IPS-15b (cell line): ENCODE results near the gene ZNF644.

Source experiments
- H3K27me3 ChIP-seq: one replicate; pipeline ENCODE4 v1.6.1; 2013; ENCODE audit warnings: low read length; ENCODE audit not compliant: control insufficient read depth, insufficient read depth
- H3K36me3 ChIP-seq: one replicate; pipeline ENCODE4 v1.6.1; 2013; ENCODE audit warnings: low read length; ENCODE audit not compliant: control insufficient read depth, insufficient read depth
- H3K4me1 ChIP-seq: one replicate; pipeline ENCODE4 v1.6.1; 2013; ENCODE audit warnings: mild to moderate bottlenecking, low read length; ENCODE audit not compliant: control insufficient read depth, insufficient read depth
- H3K4me3 ChIP-seq: one replicate; pipeline ENCODE4 v1.5.1; 2013; ENCODE audit warnings: low read depth, low read length
- H3K9ac ChIP-seq: one replicate; pipeline ENCODE4 v1.6.1; 2013; ENCODE audit warnings: low read depth, mild to moderate bottlenecking, low read length
- H3K9me3 ChIP-seq: one replicate; pipeline ENCODE4 v1.6.1; 2013; ENCODE audit warnings: mild to moderate bottlenecking, low read length; ENCODE audit not compliant: control insufficient read depth, insufficient read depth

The ZNF644 gene

DNA sequence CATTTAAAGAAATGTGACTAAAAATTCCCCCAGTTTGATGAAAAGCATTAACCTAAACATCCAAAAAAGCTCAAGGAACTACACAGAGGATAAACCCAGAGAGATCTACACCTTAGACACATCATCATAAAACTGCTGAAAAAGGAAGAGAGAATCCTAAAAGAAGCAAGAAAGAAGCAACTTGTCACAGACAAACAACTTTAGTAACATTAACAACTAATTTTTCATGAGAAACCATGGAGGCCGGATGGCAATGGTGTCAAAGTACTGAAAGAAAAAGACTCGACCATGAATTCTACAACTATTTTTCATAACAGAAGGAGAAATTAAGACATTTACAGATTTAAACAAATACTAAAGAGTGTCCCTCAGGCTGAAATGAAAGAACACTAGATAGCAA is 17.7 kb downstream of the ZNF644 start:
- Histone ChIP-seq H3K27me3 (no peaks in the 10 kb centered on the region), H3K4me1 (peaks cover 13% of the 10 kb centered on the region), H3K9me3 (peaks cover 5% of the 10 kb centered on the region), H3K4me3 (no peak overlapping the region), H3K9ac (no peak overlapping the region), H3K36me3 (peaks cover 4% of the 10 kb centered on the region)

DNA sequence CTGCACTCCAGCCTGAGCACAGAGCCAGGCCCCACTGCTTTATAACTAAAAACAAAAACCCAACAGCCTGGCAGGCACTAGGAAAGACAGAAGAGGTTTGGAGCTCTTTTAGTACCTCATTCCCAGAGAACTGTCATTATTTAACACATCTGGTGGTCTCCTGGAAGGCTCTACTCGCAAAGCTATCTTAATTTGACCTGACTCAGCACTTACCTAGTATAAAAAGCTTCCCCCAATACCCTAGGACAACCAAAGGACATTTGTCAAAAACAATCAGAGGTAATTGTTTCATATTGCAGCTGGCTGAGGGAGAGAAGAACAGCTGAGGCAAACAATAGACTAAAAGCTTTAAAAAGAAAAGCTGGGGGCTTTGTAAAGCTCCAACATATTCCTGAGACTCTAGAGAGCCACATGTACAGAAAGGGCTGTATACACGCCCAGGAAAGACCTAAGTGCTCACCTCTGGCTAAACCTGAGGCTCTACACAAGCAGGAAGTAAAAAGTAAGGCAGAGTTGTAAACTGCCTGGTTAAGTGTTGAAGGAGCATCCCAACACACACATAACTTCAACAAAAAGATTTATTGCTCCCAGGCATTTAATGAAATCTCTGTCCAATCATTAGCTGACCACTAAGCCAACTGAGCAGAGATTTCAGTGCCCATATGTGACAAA is 25.0 kb downstream of the ZNF644 start:
- no peak overlapping the region for H3K9ac ChIP-seq
- H3K4me1 ChIP-seq: no peaks in the 10 kb centered on the region
- H3K9me3 ChIP-seq: peaks cover 7% of the 10 kb centered on the region
- H3K4me3 ChIP-seq: no peak overlapping the region
- H3K36me3 ChIP-seq: peaks cover 9% of the 10 kb centered on the region
- no peaks in the 10 kb centered on the region for H3K27me3 ChIP-seq

DNA sequence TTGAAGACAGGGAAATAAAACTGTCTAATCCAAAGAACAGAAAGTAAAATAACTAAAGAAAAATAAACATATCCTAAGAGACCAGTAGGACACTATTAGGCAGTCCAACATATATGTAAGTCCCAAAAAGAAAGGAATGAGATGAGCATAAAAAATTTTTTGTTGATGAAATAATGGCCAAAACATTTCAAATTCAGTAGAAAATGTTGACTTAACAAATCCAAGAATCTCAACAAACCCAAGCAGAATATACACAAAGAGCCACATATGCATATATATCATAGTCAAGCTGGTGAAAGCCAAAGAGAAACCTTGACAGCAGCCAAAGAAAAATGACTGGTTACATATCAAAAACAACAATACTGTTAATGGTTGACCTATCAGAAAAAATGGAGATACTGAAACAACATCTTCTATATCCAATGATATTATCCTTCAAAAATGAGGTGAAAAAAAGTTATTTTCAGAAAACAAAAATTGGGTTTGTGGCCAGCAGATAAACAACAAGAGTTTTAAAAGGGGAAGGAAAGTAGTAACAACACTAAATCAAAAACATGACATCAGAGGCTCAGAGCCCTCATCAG is 26.4 kb downstream of the ZNF644 start:
- Histone ChIP-seq H3K9me3 (peaks cover 7% of the 10 kb centered on the region), H3K9ac (no peak overlapping the region), H3K4me1 (no peaks in the 10 kb centered on the region), H3K36me3 (peaks cover 9% of the 10 kb centered on the region), H3K27me3 (no peaks in the 10 kb centered on the region), H3K4me3 (no peak overlapping the region)

DNA sequence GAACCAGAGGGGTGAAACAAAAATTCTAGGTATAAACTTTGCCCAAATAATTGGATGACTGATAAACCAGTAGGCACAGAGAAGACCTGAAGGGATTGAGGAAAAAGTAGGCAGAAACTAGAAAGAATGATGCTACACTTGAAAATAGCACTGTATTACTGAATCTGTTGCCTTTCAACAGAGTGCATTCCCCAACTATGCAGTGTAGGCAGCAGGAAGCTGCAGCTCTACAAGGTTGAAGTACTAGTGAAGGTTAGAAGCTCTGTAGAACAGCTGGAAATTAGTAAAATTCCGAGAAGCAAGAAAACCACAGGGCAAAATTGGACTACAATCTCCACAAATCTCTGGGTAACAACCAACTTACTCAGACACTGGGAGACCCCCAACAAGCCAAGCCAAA is 27.4 kb downstream of the ZNF644 start:
- H3K4me1 ChIP-seq: no peaks in the 10 kb centered on the region
- no peak overlapping the region for H3K9ac ChIP-seq
- H3K4me3 ChIP-seq: no peak overlapping the region
- peaks cover 8% of the 10 kb centered on the region for H3K36me3 ChIP-seq
- peaks cover 9% of the 10 kb centered on the region for H3K9me3 ChIP-seq
- no peaks in the 10 kb centered on the region for H3K27me3 ChIP-seq

DNA sequence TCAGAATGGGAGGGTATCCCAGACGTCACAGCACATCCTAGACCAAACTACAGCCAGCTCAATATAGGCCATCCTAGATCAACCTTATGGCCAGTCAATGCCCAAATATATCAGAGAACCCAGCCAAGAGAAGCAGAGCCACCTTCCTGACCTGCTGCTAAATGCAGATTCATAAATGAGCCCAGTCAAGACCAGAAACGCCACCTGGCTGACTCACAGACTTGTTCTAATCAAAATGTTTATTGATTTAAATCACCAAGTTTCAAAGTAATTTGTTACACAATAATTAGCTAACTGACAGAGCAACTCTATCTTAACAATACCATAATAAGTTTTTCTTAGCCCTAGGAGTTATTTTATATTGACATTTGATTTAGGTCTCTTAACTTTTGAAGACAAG is 28.6 kb downstream of the ZNF644 start:
- H3K4me3 ChIP-seq: no peak overlapping the region
- no peaks in the 10 kb centered on the region for H3K27me3 ChIP-seq
- H3K4me1 ChIP-seq: no peaks in the 10 kb centered on the region
- peaks cover 4% of the 10 kb centered on the region for H3K36me3 ChIP-seq
- peaks cover 9% of the 10 kb centered on the region for H3K9me3 ChIP-seq
- no peak overlapping the region for H3K9ac ChIP-seq

DNA sequence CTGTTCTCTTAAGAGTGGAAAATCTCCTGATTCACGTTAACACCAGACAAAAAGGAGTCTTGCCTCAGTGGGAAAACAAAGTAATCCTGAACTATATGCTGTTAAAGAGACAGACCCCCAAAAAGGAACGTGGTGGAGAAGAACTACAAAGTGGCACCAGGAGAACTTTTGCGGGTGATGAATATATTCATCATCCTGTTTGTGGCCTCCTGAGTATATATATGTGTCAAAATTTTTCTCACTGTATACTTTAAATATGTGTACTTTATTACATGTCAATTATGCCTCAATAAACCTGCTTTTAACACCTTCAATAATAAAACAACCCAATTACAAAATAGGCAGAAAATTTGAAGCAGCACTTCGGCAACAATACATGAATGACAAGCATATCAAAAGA is 31.1 kb downstream of the ZNF644 start:
- Histone ChIP-seq H3K4me1 (peaks cover 6% of the 10 kb centered on the region), H3K36me3 (no peaks in the 10 kb centered on the region), H3K27me3 (no peaks in the 10 kb centered on the region), H3K9ac (no peak overlapping the region), H3K9me3 (peaks cover 2% of the 10 kb centered on the region), H3K4me3 (no peak overlapping the region)

DNA sequence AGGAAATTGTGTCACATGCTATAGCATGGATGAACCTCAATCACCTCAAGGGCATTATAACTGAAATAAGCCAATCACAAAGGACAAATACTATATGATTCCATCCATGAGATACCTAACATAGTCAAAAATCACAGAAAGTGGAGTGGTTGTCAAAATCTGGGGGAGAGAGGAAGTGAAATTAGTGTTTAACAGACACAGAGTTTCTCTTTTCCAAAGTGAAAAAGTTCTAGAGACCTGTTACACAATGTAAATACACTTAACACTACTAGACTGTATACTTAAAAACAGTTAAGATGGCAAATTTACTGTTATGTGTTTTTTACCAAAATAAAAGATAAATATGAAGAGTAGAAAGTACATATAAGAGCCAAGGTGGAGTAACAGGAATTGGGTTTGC is 31.8 kb downstream of the ZNF644 start:
- Histone ChIP-seq H3K4me1 (peaks cover 6% of the 10 kb centered on the region), H3K9me3 (peaks cover 2% of the 10 kb centered on the region), H3K9ac (no peak overlapping the region), H3K27me3 (no peaks in the 10 kb centered on the region), H3K36me3 (no peaks in the 10 kb centered on the region), H3K4me3 (no peak overlapping the region)

DNA sequence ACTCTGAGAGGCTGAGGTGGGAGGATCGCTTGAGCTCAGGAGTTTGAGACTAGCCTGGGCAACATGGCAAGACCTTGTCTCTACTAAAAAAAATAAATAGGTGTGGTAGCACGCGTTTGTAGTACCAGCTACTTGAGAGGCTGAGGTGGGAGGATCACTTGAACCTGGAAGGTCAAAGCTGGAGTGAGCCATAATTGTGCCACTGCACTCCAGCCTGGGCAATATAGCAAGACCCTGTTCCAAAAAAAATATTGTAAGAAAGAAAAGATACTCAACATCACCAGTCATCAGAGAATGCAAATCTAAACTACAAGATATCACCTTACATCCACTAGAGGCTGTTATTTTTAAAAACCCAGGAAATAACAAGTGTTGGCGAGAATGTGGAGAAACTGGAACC is 32.5 kb downstream of the ZNF644 start:
- no peaks in the 10 kb centered on the region for H3K27me3 ChIP-seq
- H3K36me3 ChIP-seq: no peaks in the 10 kb centered on the region
- peaks cover 6% of the 10 kb centered on the region for H3K4me1 ChIP-seq
- H3K9me3 ChIP-seq: peaks cover 2% of the 10 kb centered on the region
- H3K4me3 ChIP-seq: no peak overlapping the region
- H3K9ac ChIP-seq: no peak overlapping the region

DNA sequence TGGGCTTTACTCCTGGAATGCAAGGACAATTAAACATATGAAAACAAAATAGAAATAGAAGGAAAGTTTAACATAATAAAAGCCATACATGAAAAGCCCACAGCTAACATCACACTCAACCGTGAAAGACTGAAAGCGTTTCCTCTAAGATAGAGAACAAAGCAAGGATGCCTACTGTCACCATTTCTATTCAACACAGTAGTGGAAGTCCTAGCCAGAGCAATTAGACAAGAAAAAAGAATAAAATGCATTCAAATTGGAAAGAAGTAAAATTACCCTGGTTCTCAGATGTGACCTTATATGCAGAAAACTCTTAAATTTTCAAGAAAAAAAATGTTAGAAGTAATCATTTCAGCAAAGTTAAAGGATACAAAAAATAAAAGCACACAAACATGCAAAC is 34.0 kb downstream of the ZNF644 start:
- no peak overlapping the region for H3K9ac ChIP-seq
- H3K4me1 ChIP-seq: peaks cover 6% of the 10 kb centered on the region
- no peaks in the 10 kb centered on the region for H3K27me3 ChIP-seq
- H3K36me3 ChIP-seq: no peaks in the 10 kb centered on the region
- H3K9me3 ChIP-seq: peaks cover 2% of the 10 kb centered on the region
- H3K4me3 ChIP-seq: no peak overlapping the region

DNA sequence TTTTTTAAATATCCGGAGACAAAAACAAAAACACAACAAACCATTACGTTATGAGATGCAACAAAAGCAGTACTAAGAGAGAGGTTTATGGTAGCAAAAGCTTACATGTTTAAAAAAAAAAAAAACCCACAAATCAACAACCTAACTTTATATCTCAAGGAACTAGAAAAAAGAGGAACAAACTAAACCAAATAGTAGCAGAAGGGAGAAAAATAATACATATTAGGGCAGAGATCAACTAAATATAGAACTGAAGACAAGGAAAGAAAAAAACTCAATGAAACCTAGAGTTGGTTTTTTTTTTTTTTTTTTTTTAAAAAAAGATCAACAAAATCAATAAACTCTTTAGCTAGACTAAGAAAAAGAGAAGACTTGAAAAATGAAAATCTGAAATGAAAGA is 34.9 kb downstream of the ZNF644 start:
- H3K4me3 ChIP-seq: no peak overlapping the region
- peaks cover 2% of the 10 kb centered on the region for H3K9me3 ChIP-seq
- peaks cover 6% of the 10 kb centered on the region for H3K4me1 ChIP-seq
- H3K27me3 ChIP-seq: no peaks in the 10 kb centered on the region
- H3K36me3 ChIP-seq: no peaks in the 10 kb centered on the region
- H3K9ac ChIP-seq: no peak overlapping the region

DNA sequence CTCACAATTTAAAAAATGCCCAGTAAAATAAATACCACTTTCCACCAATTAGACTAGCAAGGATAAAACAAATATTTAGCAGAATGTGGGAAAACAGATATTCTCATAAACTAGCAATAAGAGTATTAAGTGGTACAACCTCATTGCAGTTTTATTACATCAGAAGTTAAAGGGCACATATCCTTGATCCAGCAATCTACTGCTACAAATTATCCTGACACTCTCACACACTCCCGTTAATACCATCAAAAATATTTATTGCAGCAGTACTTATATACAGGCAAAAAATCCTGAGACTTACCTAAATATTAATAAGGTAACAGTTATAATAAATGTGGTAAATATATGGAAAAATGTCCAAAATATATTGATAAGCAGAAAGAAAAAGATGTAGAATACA is 44.3 kb downstream of the ZNF644 start:
- H3K27me3 ChIP-seq: no peaks in the 10 kb centered on the region
- H3K9me3 ChIP-seq: no peaks in the 10 kb centered on the region
- peaks cover 15% of the 10 kb centered on the region for H3K4me1 ChIP-seq
- no peak overlapping the region for H3K9ac ChIP-seq
- no peak overlapping the region for H3K4me3 ChIP-seq
- no peaks in the 10 kb centered on the region for H3K36me3 ChIP-seq

DNA sequence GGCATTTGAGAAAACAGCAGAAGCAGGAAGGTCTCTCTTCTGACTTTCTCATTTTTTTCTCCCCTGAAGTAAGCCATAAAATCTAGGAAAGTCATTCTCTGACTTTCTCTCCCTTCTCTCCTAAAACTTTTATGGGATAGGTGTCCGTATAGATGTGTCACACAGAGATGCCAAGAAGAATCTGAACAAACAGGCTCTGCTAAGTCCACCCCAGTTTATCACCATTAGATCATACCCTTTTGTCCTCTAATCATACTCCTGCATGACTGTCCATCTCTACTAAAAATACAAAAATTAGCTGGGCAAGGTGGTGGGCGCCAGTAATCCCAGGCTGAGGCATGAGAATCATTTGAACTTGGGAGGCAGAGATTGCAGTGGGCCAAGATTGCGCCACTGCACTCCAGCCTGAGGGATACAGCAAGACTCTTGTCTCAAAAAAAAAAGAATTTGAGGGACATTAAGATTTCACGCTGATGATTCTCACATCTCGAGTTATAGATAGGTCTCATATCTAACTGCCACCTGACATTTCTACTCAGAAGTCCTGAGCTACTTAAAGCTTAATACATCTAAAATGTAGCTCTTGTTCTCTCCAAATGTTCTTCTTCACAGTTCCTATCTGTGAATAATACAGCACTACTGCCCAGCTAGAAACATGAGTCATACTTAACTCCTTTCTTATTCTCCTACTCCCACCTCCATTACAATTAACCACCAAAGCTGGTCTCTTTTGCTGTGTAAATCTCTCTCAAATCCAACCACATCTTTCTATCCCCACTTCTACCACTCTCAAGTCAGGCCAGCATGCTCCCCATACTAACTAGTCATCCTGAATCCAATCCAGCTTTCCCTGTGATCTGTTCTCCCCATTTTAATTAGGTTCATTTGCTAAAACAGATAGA is 47.7 kb downstream of the ZNF644 start:
- Histone ChIP-seq H3K36me3 (no peaks in the 10 kb centered on the region), H3K4me1 (peaks cover 23% of the 10 kb centered on the region), H3K9ac (no peak overlapping the region), H3K9me3 (no peaks in the 10 kb centered on the region), H3K4me3 (no peak overlapping the region), H3K27me3 (no peaks in the 10 kb centered on the region)
